Panc1 (cell line): ENCODE results near the gene ZSCAN26.

Experiments
- CTCF ChIP-seq: fragments of 450-650 bp; IDR thresholded peaks from 2 replicates; pipeline ENCODE4 v1.5.1; 2017; ENCODE audit warnings: mild to moderate bottlenecking
- REST ChIP-seq, 2 experiments: IDR thresholded peaks; 2 replicates each; pipeline ENCODE4 v1.6.1; 2011 to 2012; ENCODE audit warnings: low read depth in 2 of 2, control low read depth in 1 of 2, low read length in 1 of 2, mild to moderate bottlenecking in 1 of 2, moderate library complexity in 1 of 2; ENCODE audit not compliant: insufficient read depth in 1 of 2
- TCF7L2 ChIP-seq: IDR thresholded peaks from 2 replicates; pipeline ENCODE4 v1.6.1; 2011; ENCODE audit warnings: mild to moderate bottlenecking, low read depth, low read length, inconsistent platforms

- TF ChIP-seq CTCF (no peak), TCF7L2 (no peak), REST (IDR thresholded peaks at IDR 0.05; ENCODE audit: insufficient read depth in 1 of 2, low read depth in 2 of 2, low read length in 1 of 2) (no peak)
These were observed 59.5 kb downstream of the ZSCAN26 start for GRCh38 chr6:28326371-28326948.
